Measurements from ENCODE around the gene RIMS3.

Gene RIMS3

GRCh38 chr1:40652979-40653378, 12.5 kb downstream of the RIMS3 start:
- DNase-seq = no peak

- DNase-seq = no peak
Observed at GRCh38 chr1:40652468-40652867, 13.0 kb downstream of the RIMS3 start.

GRCh38 chr1:40651138-40651857, 14.2 kb downstream of the RIMS3 start:
- DNase-seq = no peak

- no peak for DNase-seq
Observed at GRCh38 chr1:40650075-40650474, 15.4 kb downstream of the RIMS3 start.

- DNase-seq = no peak
Observed at GRCh38 chr1:40649592-40649930, 15.9 kb downstream of the RIMS3 start.

GRCh38 chr1:40648928-40649591, 16.4 kb downstream of the RIMS3 start:
- DNase-seq = no peak

GRCh38 chr1:40648200-40648599, 17.3 kb downstream of the RIMS3 start:
- no peak for DNase-seq

- DNase-seq = no peak
Observed at GRCh38 chr1:40646315-40646714, 19.2 kb downstream of the RIMS3 start.

- no peak for DNase-seq
Observed at GRCh38 chr1:40645118-40645680, 20.3 kb downstream of the RIMS3 start.

- no peak for DNase-seq
Observed at GRCh38 chr1:40641601-40642242, 23.8 kb downstream of the RIMS3 start.

- DNase-seq = no peak
Observed at GRCh38 chr1:40640314-40641076, 25.0 kb downstream of the RIMS3 start.

GRCh38 chr1:40638097-40639036, 27.1 kb downstream of the RIMS3 start:
- no peak for DNase-seq

- DNase-seq = no peak
Observed at GRCh38 chr1:40637470-40638007, 27.9 kb downstream of the RIMS3 start.

- DNase-seq = no peak
Observed at GRCh38 chr1:40636777-40637176, 28.7 kb downstream of the RIMS3 start.

GRCh38 chr1:40635763-40636500, 29.6 kb downstream of the RIMS3 start:
- DNase-seq = no peak

- peak; percentile 22 for DNase-seq
Observed at GRCh38 chr1:40634901-40635655, 30.4 kb downstream of the RIMS3 start.

- DNase-seq = no peak
Observed at GRCh38 chr1:40633931-40634376, 31.5 kb downstream of the RIMS3 start.

- DNase-seq = no peak
Observed at GRCh38 chr1:40633523-40633922, 32.0 kb downstream of the RIMS3 start.

GRCh38 chr1:40630488-40631223, 34.8 kb downstream of the RIMS3 start:
- DNase-seq = peak; percentile 16
